ENCODE results near the gene POLA2. TPM values are rescaled to one million over a fixed set of nuclear protein-coding genes. Genes with fewer than 3 reads are reported as not detected.
A peak's percentile ranks its signal among the peaks of the same experiment; 100 is the strongest.

POLA2 gene
- total and polyA plus RNA-seq, 2 donors (not counting 1 experiment from before 2014, with no cell fraction given), result 2.8 to 9.8 TPM

- Histone ChIP-seq H3K79me2 (ENCODE audit: control insufficient read depth, insufficient read depth, low read length) (no peaks in the 10 kb centered on the region), H3K4me1 (ENCODE audit: control insufficient read depth, extremely low read depth, insufficient read depth, low read length) (peaks cover 44% of the 10 kb centered on the region), H3K27me3 (ENCODE audit: control insufficient read depth, insufficient read depth, low read length) (no peaks in the 10 kb centered on the region), H3K9me3 (ENCODE audit: control insufficient read depth, insufficient read depth, low read depth, low read length) (no peaks in the 10 kb centered on the region), H3K9ac (ENCODE audit: insufficient read depth, low read length) (peak overlapping the region; percentile 57), H3K4me3 (replicated peaks in 1 of 4; ENCODE audit: control extremely low read depth in 1 of 4, insufficient read depth in 1 of 4, low read depth in 3 of 4, low read length in 4 of 4) (peak overlapping the region in 1 of 4 experiments; percentile 9), H4K20me1 (ENCODE audit: control insufficient read depth, extremely low read depth, insufficient read depth, low read length) (no peaks in the 10 kb centered on the region), H3K36me3 (ENCODE audit: control insufficient read depth, insufficient read depth, low read length) (peaks cover 10% of the 10 kb centered on the region), H3K4me2 (ENCODE audit: extremely low read depth, insufficient read depth, low read length) (peak overlapping the region; percentile 65), H3K27ac (ENCODE audit: insufficient read depth, low read length) (peak overlapping the region; percentile 97), H2AFZ (ENCODE audit: low read length) (no peak overlapping the region)
- peak in 1 of 2 donors; percentile 97 for DNase-seq (ENCODE audit: low read depth in 2 of 2)
- TF ChIP-seq, protein P1, sequence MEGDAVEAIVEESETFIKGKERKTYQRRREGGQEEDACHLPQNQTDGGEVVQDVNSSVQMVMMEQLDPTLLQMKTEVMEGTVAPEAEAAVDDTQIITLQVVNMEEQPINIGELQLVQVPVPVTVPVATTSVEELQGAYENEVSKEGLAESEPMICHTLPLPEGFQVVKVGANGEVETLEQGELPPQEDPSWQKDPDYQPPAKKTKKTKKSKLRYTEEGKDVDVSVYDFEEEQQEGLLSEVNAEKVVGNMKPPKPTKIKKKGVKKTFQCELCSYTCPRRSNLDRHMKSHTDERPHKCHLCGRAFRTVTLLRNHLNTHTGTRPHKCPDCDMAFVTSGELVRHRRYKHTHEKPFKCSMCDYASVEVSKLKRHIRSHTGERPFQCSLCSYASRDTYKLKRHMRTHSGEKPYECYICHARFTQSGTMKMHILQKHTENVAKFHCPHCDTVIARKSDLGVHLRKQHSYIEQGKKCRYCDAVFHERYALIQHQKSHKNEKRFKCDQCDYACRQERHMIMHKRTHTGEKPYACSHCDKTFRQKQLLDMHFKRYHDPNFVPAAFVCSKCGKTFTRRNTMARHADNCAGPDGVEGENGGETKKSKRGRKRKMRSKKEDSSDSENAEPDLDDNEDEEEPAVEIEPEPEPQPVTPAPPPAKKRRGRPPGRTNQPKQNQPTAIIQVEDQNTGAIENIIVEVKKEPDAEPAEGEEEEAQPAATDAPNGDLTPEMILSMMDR (conservative IDR thresholded peaks at IDR 0.05 in 1 of 2, IDR thresholded peaks at IDR 0.05 in 1 of 2; ENCODE audit: low read depth in 1 of 2, low read length in 2 of 2), result no peak
- no peak for TF ChIP-seq EZH2 (IDR thresholded peaks at IDR 0.05; ENCODE audit: low read length, missing control alignments)
Measured at GRCh38 chr11:65298131-65298535, 36.4 kb downstream of the POLA2 start.

GRCh38 chr11:65298655-65299179 lies 37.0 kb downstream of the POLA2 start:
- DNase-seq (ENCODE audit: low read depth in 2 of 2), result peak; percentile 66 to 86
- peak overlapping the region; percentile 66 for H3K4me2 ChIP-seq (ENCODE audit: extremely low read depth, insufficient read depth, low read length)
- H3K27ac ChIP-seq (ENCODE audit: insufficient read depth, low read length), result peak overlapping the region; percentile 97
- H3K27me3 ChIP-seq (ENCODE audit: control insufficient read depth, insufficient read depth, low read length), result no peaks in the 10 kb centered on the region
- no peak overlapping the region for H2AFZ ChIP-seq (ENCODE audit: low read length)
- H3K9ac ChIP-seq (ENCODE audit: insufficient read depth, low read length), result peak overlapping the region; percentile 76
- peaks cover 13% of the 10 kb centered on the region for H3K36me3 ChIP-seq (ENCODE audit: control insufficient read depth, insufficient read depth, low read length)
- TF ChIP-seq EZH2 (IDR thresholded peaks at IDR 0.05; ENCODE audit: low read length, missing control alignments), result no peak
- TF ChIP-seq, protein P1 (conservative IDR thresholded peaks at IDR 0.05 in 1 of 2, IDR thresholded peaks at IDR 0.05 in 1 of 2; ENCODE audit: low read depth in 1 of 2, low read length in 2 of 2), result no peak
- H3K4me1 ChIP-seq (ENCODE audit: control insufficient read depth, extremely low read depth, insufficient read depth, low read length), result peaks cover 43% of the 10 kb centered on the region
- H3K9me3 ChIP-seq (ENCODE audit: control insufficient read depth, insufficient read depth, low read depth, low read length), result no peaks in the 10 kb centered on the region
- peak overlapping the region in 1 of 4 experiments; percentile 9 for H3K4me3 ChIP-seq (replicated peaks in 1 of 4; ENCODE audit: control extremely low read depth in 1 of 4, insufficient read depth in 1 of 4, low read depth in 3 of 4, low read length in 4 of 4)
- no peaks in the 10 kb centered on the region for H4K20me1 ChIP-seq (ENCODE audit: control insufficient read depth, extremely low read depth, insufficient read depth, low read length)
- H3K79me2 ChIP-seq (ENCODE audit: control insufficient read depth, insufficient read depth, low read length), result no peaks in the 10 kb centered on the region

- H3K27ac ChIP-seq (ENCODE audit: insufficient read depth, low read length), result peak overlapping the region; percentile 80
- peaks cover 46% of the 10 kb centered on the region for H3K4me1 ChIP-seq (ENCODE audit: control insufficient read depth, extremely low read depth, insufficient read depth, low read length)
Measured at GRCh38 chr11:65300621-65301275, 39.0 kb downstream of the POLA2 start.

More at GRCh38 chr11:65300621-65301275, 39.0 kb downstream of the POLA2 start:
- H3K4me3 ChIP-seq (replicated peaks in 1 of 4; ENCODE audit: control extremely low read depth in 1 of 4, insufficient read depth in 1 of 4, low read depth in 3 of 4, low read length in 4 of 4), result no peak overlapping the region
- no peak overlapping the region for H3K4me2 ChIP-seq (ENCODE audit: extremely low read depth, insufficient read depth, low read length)
- H3K27me3 ChIP-seq (ENCODE audit: control insufficient read depth, insufficient read depth, low read length), result no peaks in the 10 kb centered on the region
- H4K20me1 ChIP-seq (ENCODE audit: control insufficient read depth, extremely low read depth, insufficient read depth, low read length), result no peaks in the 10 kb centered on the region
- DNase-seq (ENCODE audit: low read depth in 2 of 2), result no peak
- no peak overlapping the region for H2AFZ ChIP-seq (ENCODE audit: low read length)
- TF ChIP-seq, protein P1 (conservative IDR thresholded peaks at IDR 0.05 in 1 of 2, IDR thresholded peaks at IDR 0.05 in 1 of 2; ENCODE audit: low read depth in 1 of 2, low read length in 2 of 2), result no peak
- no peak for TF ChIP-seq EZH2 (IDR thresholded peaks at IDR 0.05; ENCODE audit: low read length, missing control alignments)
- no peak overlapping the region for H3K9ac ChIP-seq (ENCODE audit: insufficient read depth, low read length)
- peaks cover 14% of the 10 kb centered on the region for H3K36me3 ChIP-seq (ENCODE audit: control insufficient read depth, insufficient read depth, low read length)
- no peaks in the 10 kb centered on the region for H3K9me3 ChIP-seq (ENCODE audit: control insufficient read depth, insufficient read depth, low read depth, low read length)
- no peaks in the 10 kb centered on the region for H3K79me2 ChIP-seq (ENCODE audit: control insufficient read depth, insufficient read depth, low read length)
